Stimulated activated CD4-positive, alpha-beta T cell treated with anti-CD3 and anti-CD28 coated beads, Interleukin-4, amount 100 ng/mL, for 24 hours (primary cell): ENCODE measurements around the gene SPATA24.
"Not testable (repeated sequence)": the region's sequence is repeated elsewhere in the genome, so short reads cannot be mapped to it uniquely, and the experiment has no call there.

ENCODE experiments used
- DNase-seq: peaks from one replicate; pipeline ENCODE4 v3.0.0-alpha.2; 2020

The SPATA24 gene

GRCh38 chr5:139403787-139404483 is at the start of gene SPATA24:
Gene SPATA24, minus strand, starts transcription at chr5:139404089. Its CDS starts 29 bp downstream, at chr5:139404060.
- peak; percentile 98 for DNase-seq

- no peak for DNase-seq
These were observed 48.2 kb upstream of the SPATA24 start for GRCh38 chr5:139451878-139452660.

GRCh38 chr5:139451176-139451575 is 47.3 kb upstream of the SPATA24 start:
- DNase-seq = no peak

- DNase-seq = peak; percentile 61
These were observed 43.3 kb upstream of the SPATA24 start for GRCh38 chr5:139446956-139447779.

- DNase-seq = no peak
These were observed 41.7 kb upstream of the SPATA24 start for GRCh38 chr5:139445325-139446170.

GRCh38 chr5:139443831-139444453 is 40.1 kb upstream of the SPATA24 start:
- DNase-seq = no peak

GRCh38 chr5:139440416-139440815 is 36.5 kb upstream of the SPATA24 start:
- not testable (repeated sequence) for DNase-seq

GRCh38 chr5:139439013-139439903 is 35.4 kb upstream of the SPATA24 start, which contains the start of gene DNAJC18:
Gene DNAJC18, minus strand, starts transcription at chr5:139439525. Its CDS starts 80 bp downstream, at chr5:139439445.
- peak; percentile 92 for DNase-seq

- DNase-seq = no peak
These were observed 34.8 kb upstream of the SPATA24 start for GRCh38 chr5:139438707-139439012.

GRCh38 chr5:139435676-139436075 is 31.8 kb upstream of the SPATA24 start:
- DNase-seq = no peak

GRCh38 chr5:139431706-139432105 is 27.8 kb upstream of the SPATA24 start:
- DNase-seq = no peak

- DNase-seq = no peak
These were observed 26.1 kb upstream of the SPATA24 start for GRCh38 chr5:139430015-139430414.

- DNase-seq = no peak
These were observed 22.5 kb upstream of the SPATA24 start for GRCh38 chr5:139426203-139426885.

- no peak for DNase-seq
These were observed 21.6 kb upstream of the SPATA24 start for GRCh38 chr5:139425497-139425896.

GRCh38 chr5:139422307-139422893 is 18.5 kb upstream of the SPATA24 start:
- DNase-seq = peak; percentile 72

- DNase-seq = no peak
These were observed 15.6 kb upstream of the SPATA24 start for GRCh38 chr5:139419226-139420192.

- no peak for DNase-seq
These were observed 14.9 kb upstream of the SPATA24 start for GRCh38 chr5:139418793-139419192.

- no peak for DNase-seq
These were observed 13.3 kb upstream of the SPATA24 start for GRCh38 chr5:139417214-139417613.

GRCh38 chr5:139416651-139417050 is 12.8 kb upstream of the SPATA24 start:
- DNase-seq = no peak
